Superior temporal gyrus (tissue), 1 donor: ENCODE results near the gene RIMOC1.

ENCODE experiments used
- DNase-seq: peaks from one replicate; pipeline ENCODE4 v3.0.0-alpha.2; 2016; ENCODE audit errors: extremely low spot score

Gene RIMOC1, protein sequence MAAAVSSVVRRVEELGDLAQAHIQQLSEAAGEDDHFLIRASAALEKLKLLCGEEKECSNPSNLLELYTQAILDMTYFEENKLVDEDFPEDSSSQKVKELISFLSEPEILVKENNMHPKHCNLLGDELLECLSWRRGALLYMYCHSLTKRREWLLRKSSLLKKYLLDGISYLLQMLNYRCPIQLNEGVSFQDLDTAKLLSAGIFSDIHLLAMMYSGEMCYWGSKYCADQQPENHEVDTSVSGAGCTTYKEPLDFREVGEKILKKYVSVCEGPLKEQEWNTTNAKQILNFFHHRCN

DNA sequence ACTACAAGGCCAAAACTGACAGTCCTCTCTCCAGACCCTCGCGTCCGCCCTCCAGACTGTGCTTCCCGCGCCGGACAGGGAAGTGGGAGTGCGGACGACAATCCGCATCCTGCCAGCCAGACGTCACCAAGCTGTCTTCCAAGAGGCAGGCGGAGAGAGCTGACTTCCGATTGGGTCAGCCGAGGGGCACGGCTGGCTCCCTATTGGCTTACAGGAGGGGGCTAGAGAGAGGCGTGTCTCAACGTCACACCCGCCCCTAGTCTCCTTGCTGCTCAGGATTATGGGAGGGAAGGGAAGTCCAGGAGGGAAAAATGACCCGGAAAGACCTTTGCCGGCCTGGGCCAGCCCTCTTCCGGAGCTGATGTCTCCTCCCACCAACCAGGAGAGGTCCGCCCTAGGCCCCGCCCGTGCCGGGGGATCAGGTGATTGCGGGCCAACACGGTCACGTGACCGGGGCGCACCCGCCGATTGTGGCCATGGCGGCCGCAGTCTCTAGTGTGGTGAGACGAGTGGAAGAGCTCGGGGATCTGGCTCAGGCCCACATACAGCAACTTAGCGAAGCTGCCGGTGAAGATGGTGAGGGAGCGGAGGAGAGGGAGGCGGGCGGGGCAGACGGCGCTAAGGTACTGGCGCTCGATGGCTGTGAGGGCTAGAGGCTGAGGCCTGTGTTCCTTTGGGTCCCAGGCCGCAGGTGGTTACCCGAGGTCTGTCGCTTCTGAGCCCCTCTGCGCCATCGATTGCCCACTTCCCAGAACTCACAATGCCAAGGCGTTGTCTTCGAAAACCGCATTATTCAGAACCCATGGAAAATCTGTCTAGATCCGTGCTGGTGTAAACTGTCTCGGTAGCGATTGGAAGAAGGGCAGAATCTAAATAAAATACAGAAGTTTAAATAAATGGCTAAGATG, at the start of gene RIMOC1:
RIMOC1 (plus strand) TSS at position 453 of the 908 bp plus-strand sequence; CDS start at position 477, 24 bp downstream.
- DNase-seq = peak; percentile 100

DNA sequence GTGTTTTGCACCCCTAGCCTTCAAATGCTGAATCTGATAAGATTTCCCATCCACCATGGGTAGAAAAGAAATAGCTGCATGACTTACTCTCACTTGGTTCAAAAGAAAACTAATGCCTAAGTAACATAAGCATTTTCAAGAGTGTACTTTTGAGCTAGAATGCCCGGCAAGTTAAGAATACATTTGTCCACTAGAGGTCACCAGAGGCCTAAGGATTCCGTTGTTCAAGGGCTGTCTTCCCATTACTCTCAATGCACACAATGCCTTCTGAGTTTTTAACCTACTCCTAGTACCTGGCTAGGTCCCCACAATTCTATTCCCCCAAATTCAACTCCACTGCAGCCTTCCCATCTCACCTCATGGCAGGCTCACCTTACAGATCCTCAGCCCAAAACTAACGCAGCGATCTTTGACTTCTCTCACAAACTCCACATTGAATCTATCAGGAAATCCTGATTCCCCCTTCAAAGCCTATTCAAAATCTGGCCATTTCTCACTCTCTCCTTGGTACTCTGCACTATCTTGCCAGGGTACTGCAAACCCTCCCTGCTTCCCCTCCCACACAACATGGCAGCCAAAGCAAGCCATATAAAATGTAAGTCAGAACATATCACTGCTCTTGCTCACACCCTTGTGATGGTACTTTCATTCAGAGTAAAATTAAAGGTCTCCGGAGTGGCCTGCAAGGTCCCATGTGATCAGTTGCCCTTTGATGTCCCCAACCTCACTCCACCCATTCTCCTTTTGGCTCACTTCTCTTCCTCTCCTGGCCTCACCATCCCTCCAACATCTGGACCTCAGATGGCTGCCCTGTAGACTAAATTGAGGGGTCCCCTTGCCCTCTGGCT, 47.3 kb upstream of the RIMOC1 start:
- DNase-seq = peak; percentile 95

- no peak for DNase-seq
Measured at GRCh38 chr5:41857989-41858388, 46.2 kb upstream of the RIMOC1 start.

GRCh38 chr5:41858890-41859289, 45.3 kb upstream of the RIMOC1 start:
- DNase-seq = peak; percentile 10

DNA sequence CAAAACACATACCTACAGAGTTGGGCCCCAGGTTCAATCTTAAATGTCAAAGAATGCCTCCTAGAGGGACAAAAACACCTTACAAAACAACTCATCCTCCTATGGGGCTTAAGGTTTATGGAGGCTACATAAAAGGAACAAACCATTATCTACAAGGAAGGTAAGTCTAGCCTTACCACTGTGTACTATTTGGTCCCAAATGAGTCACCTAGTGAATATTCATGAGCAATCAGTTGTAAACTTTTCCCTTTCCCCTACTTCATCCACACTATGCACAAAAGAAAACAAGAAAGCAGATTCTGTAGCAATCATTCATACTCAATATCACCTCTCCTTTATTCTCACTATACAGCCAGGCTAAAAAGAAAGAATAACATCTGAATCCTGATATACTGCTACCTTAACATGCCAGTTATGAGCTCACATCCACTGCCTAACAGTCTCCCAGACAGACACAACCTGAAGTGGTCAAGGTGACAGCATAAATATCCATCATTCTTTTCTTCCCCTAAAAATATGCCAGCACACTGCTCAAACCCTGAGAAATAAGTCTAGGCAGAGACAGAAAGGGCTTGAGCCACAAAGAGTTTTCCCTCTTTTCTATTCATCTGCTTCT, 40.2 kb upstream of the RIMOC1 start:
- DNase-seq = no peak

DNA sequence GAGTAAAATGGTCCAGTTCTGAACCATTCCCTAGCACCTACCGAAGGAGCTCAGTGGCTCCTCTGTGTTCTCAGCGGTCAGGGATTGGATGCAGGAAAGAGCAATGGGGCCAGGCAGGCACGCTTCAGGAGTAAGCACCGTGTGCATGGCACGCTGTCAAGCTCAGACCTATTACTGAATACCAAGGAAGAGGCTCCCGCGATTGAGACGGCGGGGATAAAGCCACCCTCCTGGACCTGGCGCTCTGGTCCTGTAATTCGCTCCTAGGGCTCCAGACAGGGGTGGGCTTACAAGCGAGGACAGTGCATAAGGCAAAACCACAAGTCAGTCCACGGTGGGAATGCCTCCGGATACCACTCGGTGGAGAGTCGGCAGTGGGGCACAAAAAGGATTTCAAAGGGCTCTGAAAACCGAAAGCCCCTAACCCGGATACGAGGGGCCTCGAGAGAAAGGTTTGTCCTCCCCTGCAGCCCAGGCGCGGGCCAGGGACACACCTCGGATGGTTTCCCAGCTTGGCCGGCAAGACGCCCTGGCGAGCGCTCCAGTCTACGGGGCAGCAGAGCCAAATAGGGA, 34.9 kb upstream of the RIMOC1 start:
- no peak for DNase-seq

- DNase-seq = peak; percentile 59
Measured at GRCh38 chr5:41869724-41870626, 34.2 kb upstream of the RIMOC1 start, which contains the start of gene OXCT1. Gene OXCT1 (minus strand): TSS chr5:41870425. CDS start chr5:41870358, 67 bp downstream.

GRCh38 chr5:41870627-41871048, 33.5 kb upstream of the RIMOC1 start:
- no peak for DNase-seq

DNA sequence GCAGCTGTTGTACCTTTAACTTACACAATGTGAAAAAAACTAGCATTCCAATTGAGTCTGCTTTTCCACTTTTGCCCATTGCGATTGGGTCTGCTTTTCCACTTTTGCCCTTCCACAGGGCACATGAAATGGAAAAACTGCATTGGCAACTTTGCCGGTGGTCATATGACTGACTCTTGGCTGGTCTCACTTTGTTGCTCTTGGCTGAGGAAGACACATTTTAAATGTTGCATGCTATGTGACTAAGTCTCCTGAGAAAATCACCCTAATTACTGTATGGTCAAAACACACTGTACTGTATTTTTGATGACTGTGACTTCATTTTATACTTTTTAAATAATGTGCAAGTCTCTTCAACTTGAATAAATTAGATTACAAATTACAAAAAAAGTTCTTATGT, 32.3 kb upstream of the RIMOC1 start:
- DNase-seq = no peak

DNA sequence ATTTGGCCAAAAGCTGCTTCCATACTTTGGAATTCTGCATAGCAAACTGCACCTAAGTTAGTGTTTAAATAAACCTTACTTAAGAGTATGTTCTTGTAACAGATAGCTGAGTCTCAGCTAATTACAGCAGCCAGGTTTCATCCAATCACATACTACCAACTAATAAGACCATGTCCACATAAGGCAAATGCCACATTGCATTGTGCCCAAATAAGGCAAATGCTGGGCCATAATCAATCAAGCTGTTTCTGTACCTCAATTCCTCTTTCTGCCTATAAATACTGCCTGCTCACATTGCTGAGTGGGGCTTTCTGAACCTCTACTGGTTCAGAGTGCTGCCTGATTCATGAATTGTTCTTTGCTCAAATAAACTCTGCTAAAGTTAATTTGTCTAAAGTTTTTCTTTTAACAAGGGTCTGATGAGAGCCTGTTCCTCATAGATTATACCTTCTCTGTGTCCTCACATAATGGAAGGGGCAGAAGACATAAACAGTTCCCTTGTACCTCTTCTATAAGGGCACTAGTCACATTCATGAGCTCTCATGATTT, 29.6 kb upstream of the RIMOC1 start:
- no peak for DNase-seq

- no peak for DNase-seq
Measured at GRCh38 chr5:41875121-41875520, 29.0 kb upstream of the RIMOC1 start.

GRCh38 chr5:41876678-41877077, 27.5 kb upstream of the RIMOC1 start:
- no peak for DNase-seq

GRCh38 chr5:41877408-41877807, 26.7 kb upstream of the RIMOC1 start:
- no peak for DNase-seq

GRCh38 chr5:41878173-41878572, 26.0 kb upstream of the RIMOC1 start:
- no peak for DNase-seq

- DNase-seq = no peak
Measured at GRCh38 chr5:41878643-41879478, 25.3 kb upstream of the RIMOC1 start.

GRCh38 chr5:41882765-41883164, 21.4 kb upstream of the RIMOC1 start:
- no peak for DNase-seq

DNA sequence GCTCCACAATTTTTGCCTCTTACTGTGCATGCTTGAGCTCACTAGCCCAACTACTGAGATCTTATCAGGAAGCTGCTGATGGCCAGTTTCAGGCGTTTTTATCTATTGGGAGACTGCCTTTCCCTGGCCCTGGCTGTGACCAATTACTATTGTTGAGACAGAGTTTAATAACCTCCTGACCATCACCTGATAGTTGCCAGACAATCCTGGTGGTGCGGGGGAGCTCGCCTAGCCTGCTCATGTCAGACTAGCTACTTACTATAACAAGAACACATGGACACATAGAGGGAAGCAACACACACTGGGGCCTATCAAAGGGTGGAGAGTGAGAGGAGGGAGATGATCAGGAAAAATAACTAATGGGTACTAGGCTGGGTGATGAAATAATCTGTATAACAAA, 20.9 kb upstream of the RIMOC1 start:
- no peak for DNase-seq

DNA sequence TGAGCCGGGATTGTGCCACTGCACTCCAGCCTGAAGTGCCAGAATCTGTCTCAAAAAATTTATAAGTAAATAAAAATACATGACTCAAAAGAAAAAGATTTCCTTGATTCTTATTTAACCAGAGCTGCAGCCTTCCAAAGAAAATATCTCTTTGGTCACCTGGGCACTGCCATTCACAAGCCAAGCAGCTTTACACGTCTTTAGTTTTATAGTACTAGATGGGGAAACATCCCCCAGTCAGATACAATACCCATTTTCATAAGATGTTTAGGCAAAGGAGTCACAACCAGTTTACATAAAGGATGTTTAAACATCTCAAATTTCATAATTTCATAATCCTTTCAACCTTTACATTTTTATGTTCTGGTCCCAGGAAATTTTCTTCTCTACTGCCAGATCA, 20.2 kb upstream of the RIMOC1 start:
- DNase-seq = no peak

GRCh38 chr5:41885286-41885685, 18.9 kb upstream of the RIMOC1 start:
- DNase-seq = no peak
